ENCODE data around the gene DUSP16. TPM values are rescaled to one million over a fixed set of nuclear protein-coding genes. Genes with fewer than 3 reads are reported as not detected.

Gene DUSP16
- total and polyA plus RNA-seq, 2 of the 8 experiments (the other 6 are each of a cell fraction or from before 2014, with no cell fraction given) = 31.6 to 55.9 TPM

GRCh38 chr12:12474471-12474928 is 88.2 kb downstream of the DUSP16 start (continued):
- no peak for TF ChIP-seq RAD21 (IDR thresholded peaks at IDR 0.05 in 1 of 2, conservative IDR thresholded peaks at IDR 0.05 in 1 of 2; ENCODE audit: low read depth in 2 of 2, low read length in 2 of 2)
